ENCODE measurements around the gene DAB2IP.

DAB2IP gene

GRCh38 chr9:121773286-121773953 lies 122.0 kb downstream of the DAB2IP start:
- Histone ChIP-seq H3K4me1 (ENCODE audit: insufficient read depth, low read length) (peaks cover 12% of the 10 kb centered on the region), H3K9ac (ENCODE audit: low read length) (no peak overlapping the region), H3K4me3 (ENCODE audit: low read depth in 1 of 2, low read length in 2 of 2) (no peak overlapping the region), H3K27ac (ENCODE audit: low read depth, low read length) (no peak overlapping the region), H3K36me3 (ENCODE audit: insufficient read depth, low read length) (peaks cover 92% of the 10 kb centered on the region), H3K27me3 (ENCODE audit: control insufficient read depth in 1 of 2, insufficient read depth in 2 of 2, low read length in 2 of 2) (no peaks in the 10 kb centered on the region), H3K9me3 (ENCODE audit: low read length) (no peaks in the 10 kb centered on the region)

GRCh38 chr9:121773954-121774714 lies 122.7 kb downstream of the DAB2IP start:
- H3K4me3 ChIP-seq (ENCODE audit: low read depth in 1 of 2, low read length in 2 of 2): no peak overlapping the region
- H3K9me3 ChIP-seq (ENCODE audit: low read length): no peaks in the 10 kb centered on the region
- peaks cover 85% of the 10 kb centered on the region for H3K36me3 ChIP-seq (ENCODE audit: insufficient read depth, low read length)
- H3K27ac ChIP-seq (ENCODE audit: low read depth, low read length): no peak overlapping the region
- H3K27me3 ChIP-seq (ENCODE audit: control insufficient read depth in 1 of 2, insufficient read depth in 2 of 2, low read length in 2 of 2): no peaks in the 10 kb centered on the region
- H3K9ac ChIP-seq (ENCODE audit: low read length): no peak overlapping the region
- H3K4me1 ChIP-seq (ENCODE audit: insufficient read depth, low read length): peaks cover 19% of the 10 kb centered on the region

GRCh38 chr9:121774715-121775613 lies 123.5 kb downstream of the DAB2IP start:
- H3K4me1 ChIP-seq (ENCODE audit: insufficient read depth, low read length): peaks cover 27% of the 10 kb centered on the region

GRCh38 chr9:121776001-121776738 lies 124.7 kb downstream of the DAB2IP start:
- Histone ChIP-seq H3K9me3 (ENCODE audit: low read length) (no peaks in the 10 kb centered on the region), H3K9ac (ENCODE audit: low read length) (no peak overlapping the region), H3K36me3 (ENCODE audit: insufficient read depth, low read length) (peaks cover 75% of the 10 kb centered on the region), H3K4me1 (ENCODE audit: insufficient read depth, low read length) (peaks cover 28% of the 10 kb centered on the region), H3K27ac (ENCODE audit: low read depth, low read length) (no peak overlapping the region), H3K27me3 (ENCODE audit: control insufficient read depth in 1 of 2, insufficient read depth in 2 of 2, low read length in 2 of 2) (no peaks in the 10 kb centered on the region), H3K4me3 (ENCODE audit: low read depth in 1 of 2, low read length in 2 of 2) (no peak overlapping the region)

More at GRCh38 chr9:121774715-121775613, 123.5 kb downstream of the DAB2IP start:
- Histone ChIP-seq H3K9me3 (ENCODE audit: low read length) (no peaks in the 10 kb centered on the region), H3K27me3 (ENCODE audit: control insufficient read depth in 1 of 2, insufficient read depth in 2 of 2, low read length in 2 of 2) (no peaks in the 10 kb centered on the region), H3K27ac (ENCODE audit: low read depth, low read length) (no peak overlapping the region), H3K4me3 (ENCODE audit: low read depth in 1 of 2, low read length in 2 of 2) (no peak overlapping the region), H3K9ac (ENCODE audit: low read length) (no peak overlapping the region), H3K36me3 (ENCODE audit: insufficient read depth, low read length) (peaks cover 77% of the 10 kb centered on the region)

GRCh38 chr9:121776739-121777637 lies 125.6 kb downstream of the DAB2IP start:
- Histone ChIP-seq H3K4me3 (ENCODE audit: low read depth in 1 of 2, low read length in 2 of 2) (no peak overlapping the region), H3K9ac (ENCODE audit: low read length) (no peak overlapping the region), H3K4me1 (ENCODE audit: insufficient read depth, low read length) (peaks cover 20% of the 10 kb centered on the region), H3K36me3 (ENCODE audit: insufficient read depth, low read length) (peaks cover 79% of the 10 kb centered on the region), H3K27ac (ENCODE audit: low read depth, low read length) (no peak overlapping the region), H3K9me3 (ENCODE audit: low read length) (no peaks in the 10 kb centered on the region), H3K27me3 (ENCODE audit: control insufficient read depth in 1 of 2, insufficient read depth in 2 of 2, low read length in 2 of 2) (no peaks in the 10 kb centered on the region)

- no peak overlapping the region for H3K9ac ChIP-seq (ENCODE audit: low read length)
- no peak overlapping the region for H3K4me3 ChIP-seq (ENCODE audit: low read depth in 1 of 2, low read length in 2 of 2)
- no peaks in the 10 kb centered on the region for H3K9me3 ChIP-seq (ENCODE audit: low read length)
- H3K36me3 ChIP-seq (ENCODE audit: insufficient read depth, low read length): peaks cover 82% of the 10 kb centered on the region
- H3K4me1 ChIP-seq (ENCODE audit: insufficient read depth, low read length): peaks cover 20% of the 10 kb centered on the region
- H3K27ac ChIP-seq (ENCODE audit: low read depth, low read length): peak overlapping the region; percentile 4
- no peaks in the 10 kb centered on the region for H3K27me3 ChIP-seq (ENCODE audit: control insufficient read depth in 1 of 2, insufficient read depth in 2 of 2, low read length in 2 of 2)
Observed at GRCh38 chr9:121778252-121779225, 127.1 kb downstream of the DAB2IP start.

GRCh38 chr9:121779381-121780117 lies 128.1 kb downstream of the DAB2IP start:
- Histone ChIP-seq H3K9me3 (ENCODE audit: low read length) (no peaks in the 10 kb centered on the region), H3K36me3 (ENCODE audit: insufficient read depth, low read length) (peaks cover 82% of the 10 kb centered on the region), H3K4me1 (ENCODE audit: insufficient read depth, low read length) (peaks cover 20% of the 10 kb centered on the region), H3K9ac (ENCODE audit: low read length) (no peak overlapping the region), H3K4me3 (ENCODE audit: low read depth in 1 of 2, low read length in 2 of 2) (no peak overlapping the region), H3K27ac (ENCODE audit: low read depth, low read length) (peak overlapping the region; percentile 64), H3K27me3 (ENCODE audit: control insufficient read depth in 1 of 2, insufficient read depth in 2 of 2, low read length in 2 of 2) (no peaks in the 10 kb centered on the region)

GRCh38 chr9:121780177-121781040 lies 129.0 kb downstream of the DAB2IP start:
- H3K4me1 ChIP-seq (ENCODE audit: insufficient read depth, low read length): peaks cover 20% of the 10 kb centered on the region
- no peaks in the 10 kb centered on the region for H3K9me3 ChIP-seq (ENCODE audit: low read length)
- peak overlapping the region; percentile 74 for H3K27ac ChIP-seq (ENCODE audit: low read depth, low read length)
- no peak overlapping the region for H3K4me3 ChIP-seq (ENCODE audit: low read depth in 1 of 2, low read length in 2 of 2)
- no peaks in the 10 kb centered on the region for H3K27me3 ChIP-seq (ENCODE audit: control insufficient read depth in 1 of 2, insufficient read depth in 2 of 2, low read length in 2 of 2)
- H3K9ac ChIP-seq (ENCODE audit: low read length): no peak overlapping the region
- peaks cover 75% of the 10 kb centered on the region for H3K36me3 ChIP-seq (ENCODE audit: insufficient read depth, low read length)

Data from muscle layer of colon (tissue), 2 donors.